HG03442 (cell line): ENCODE measurements around the gene LDLRAD2.
"Not testable (repeated sequence)": the region's sequence is repeated elsewhere in the genome, so short reads cannot be mapped to it uniquely, and the experiment has no call there.

ENCODE experiments used
- ATAC-seq: cut with Tn5 transposase; IDR thresholded peaks from one replicate; pipeline ENCODE4 v1.9.1; 2021; ENCODE audit warnings: mild to moderate bottlenecking, moderate library complexity; ENCODE audit not compliant: unreplicated experiment

The LDLRAD2 gene

GRCh38 chr1:21811875-21812305 is at the start of gene LDLRAD2:
TSS of gene LDLRAD2 (plus strand) at chr1:21812265. CDS start at chr1:21812452, 187 bp downstream.
- ATAC-seq: no peak

- no peak for ATAC-seq
Measured at GRCh38 chr1:21763236-21763635, 48.8 kb upstream of the LDLRAD2 start.

GRCh38 chr1:21763694-21764419 is 48.2 kb upstream of the LDLRAD2 start:
- no peak for ATAC-seq

- no peak for ATAC-seq
Measured at GRCh38 chr1:21764615-21765423, 47.2 kb upstream of the LDLRAD2 start.

- no peak for ATAC-seq
Measured at GRCh38 chr1:21766210-21766609, 45.9 kb upstream of the LDLRAD2 start.

GRCh38 chr1:21767106-21767505 is 45.0 kb upstream of the LDLRAD2 start:
- not testable (repeated sequence) for ATAC-seq

- no peak for ATAC-seq
Measured at GRCh38 chr1:21770201-21770600, 41.9 kb upstream of the LDLRAD2 start.

- ATAC-seq: not testable (repeated sequence)
Measured at GRCh38 chr1:21770602-21771001, 41.5 kb upstream of the LDLRAD2 start.

GRCh38 chr1:21771672-21772071 is 40.4 kb upstream of the LDLRAD2 start:
- ATAC-seq: not testable (repeated sequence)

- ATAC-seq: no peak
Measured at GRCh38 chr1:21773585-21773984, 38.5 kb upstream of the LDLRAD2 start.

- no peak for ATAC-seq
Measured at GRCh38 chr1:21774835-21775549, 37.1 kb upstream of the LDLRAD2 start.

GRCh38 chr1:21775550-21775914 is 36.5 kb upstream of the LDLRAD2 start:
- ATAC-seq: no peak

GRCh38 chr1:21775985-21776562 is 36.0 kb upstream of the LDLRAD2 start:
- no peak for ATAC-seq

- not testable (repeated sequence) for ATAC-seq
Measured at GRCh38 chr1:21776925-21777324, 35.1 kb upstream of the LDLRAD2 start.

GRCh38 chr1:21778405-21778727 is 33.7 kb upstream of the LDLRAD2 start:
- ATAC-seq: no peak

GRCh38 chr1:21779613-21780521 is 32.2 kb upstream of the LDLRAD2 start:
- peak; percentile 27 for ATAC-seq

GRCh38 chr1:21781815-21782348 is 30.2 kb upstream of the LDLRAD2 start:
- ATAC-seq: peak; percentile 13

- peak; percentile 16 for ATAC-seq
Measured at GRCh38 chr1:21782349-21782867, 29.7 kb upstream of the LDLRAD2 start.

- peak; percentile 64 for ATAC-seq
Measured at GRCh38 chr1:21782868-21783678, 29.0 kb upstream of the LDLRAD2 start, which contains the start of gene USP48. TSS of gene USP48 (minus strand) at chr1:21783149. CDS start at chr1:21782957, 192 bp downstream.
